WTC11 (cell line): ENCODE data around the gene TNFRSF11A. TPM values are rescaled to one million over a fixed set of nuclear protein-coding genes. Genes with fewer than 3 reads are reported as not detected.

Experiments used
- ATAC-seq: fragments of 200-7000 bp; cut with Tn5 transposase; 2 replicates; pipeline ENCODE4 v1.10.0; 2021; ENCODE audit warnings: mild to moderate bottlenecking, moderate library complexity
- CTCF ChIA-PET: fragments of 300-600 bp; sonication (Branson Sonifier 250); formaldehyde crosslinking; loops from one replicate; lab custom pipeline; 2021; ENCODE audit warnings: antibody characterized with exemption; lab: Charles Lee
- POLR2A ChIA-PET: fragments of 350-600 bp; sonication (Branson Sonifier 250); formaldehyde crosslinking; loops from one replicate; lab custom pipeline; 2021; ENCODE audit warnings: antibody characterized with exemption; lab: Charles Lee
- DNase-seq: peaks from one replicate; pipeline ENCODE4 v3.0.0; 2021; ENCODE audit warnings: low spot score
- H3K27ac Mint-ChIP-seq: 2 replicates; pipeline ENCODE4 v1.8.0; 2021; ENCODE audit warnings: mixed read lengths
- H3K27me3 Mint-ChIP-seq: 2 replicates; pipeline ENCODE4 v1.8.0; 2021; ENCODE audit warnings: low read depth, mild to moderate bottlenecking, moderate library complexity, mixed read lengths
- H3K36me3 Mint-ChIP-seq: 2 replicates; pipeline ENCODE4 v1.8.0; 2021; ENCODE audit warnings: mixed read lengths
- H3K4me1 Mint-ChIP-seq: 2 replicates; pipeline ENCODE4 v1.8.0; 2022; ENCODE audit warnings: mixed read lengths
- H3K4me3 Mint-ChIP-seq: 2 replicates; pipeline ENCODE4 v1.8.0; 2021; ENCODE audit warnings: mild to moderate bottlenecking, moderate library complexity, mixed read lengths
- H3K9me3 Mint-ChIP-seq: 2 replicates; pipeline ENCODE4 v1.8.0; 2021; ENCODE audit warnings: mixed read lengths
- CBFB ChIP-seq: sonication (generic); formaldehyde crosslinking; IDR thresholded peaks from 2 replicates; pipeline ENCODE4 v1.8.1; 2022; ENCODE audit warnings: mild to moderate bottlenecking, low read depth, missing genetic modification reagents
- CDX4 ChIP-seq: fragments of 250-450 bp; sonication (Bioruptor Pico); IDR thresholded peaks from 2 replicates; pipeline ENCODE4 v1.9.0; 2021; ENCODE audit warnings: moderate library complexity, mild to moderate bottlenecking, inconsistent platforms, borderline replicate concordance
- ELF4 ChIP-seq: sonication (generic); formaldehyde crosslinking; IDR thresholded peaks from 2 replicates; pipeline ENCODE4 v1.8.1; 2022; ENCODE audit warnings: low read depth, mild to moderate bottlenecking, moderate library complexity, missing genetic modification reagents
- EMX1 ChIP-seq: fragments of 250-450 bp; sonication (Bioruptor Pico); IDR thresholded peaks from 2 replicates; pipeline ENCODE4 v1.8.0; 2021; ENCODE audit warnings: mild to moderate bottlenecking
- JUN ChIP-seq: sonication (generic); formaldehyde crosslinking; IDR thresholded peaks from 2 replicates; pipeline ENCODE4 v1.8.0; 2023; ENCODE audit warnings: mild to moderate bottlenecking, missing genetic modification reagents
- KAT7 ChIP-seq: sonication (generic); formaldehyde crosslinking; IDR thresholded peaks from 2 replicates; pipeline ENCODE4 v1.8.1; 2023; ENCODE audit warnings: missing genetic modification reagents, mild to moderate bottlenecking, borderline replicate concordance
- MXD4 ChIP-seq: fragments of 250-450 bp; sonication (Bioruptor Pico); IDR thresholded peaks from 2 replicates; pipeline ENCODE4 v1.8.0; 2021; ENCODE audit warnings: mild to moderate bottlenecking, moderate library complexity, borderline replicate concordance
- NFATC4 ChIP-seq: fragments of 250-450 bp; sonication (Bioruptor Pico); IDR thresholded peaks from 2 replicates; pipeline ENCODE4 v1.9.0; 2021; ENCODE audit warnings: mild to moderate bottlenecking
- NFYB ChIP-seq: sonication (generic); formaldehyde crosslinking; conservative IDR thresholded peaks from 2 replicates; pipeline ENCODE4 v1.8.0; 2022; ENCODE audit warnings: low read depth, missing genetic modification reagents
- PRRX2 ChIP-seq: fragments of 250-450 bp; sonication (Bioruptor Pico); IDR thresholded peaks from 2 replicates; pipeline ENCODE4 v1.8.0; 2021; ENCODE audit warnings: mild to moderate bottlenecking
- RORB ChIP-seq: fragments of 250-450 bp; sonication (Bioruptor Pico); IDR thresholded peaks from 2 replicates; pipeline ENCODE4 v1.9.0; 2021; ENCODE audit warnings: mild to moderate bottlenecking
- SMAD4 ChIP-seq: sonication (generic); formaldehyde crosslinking; IDR thresholded peaks from 2 replicates; pipeline ENCODE4 v1.8.0; 2022; ENCODE audit warnings: mild to moderate bottlenecking, missing genetic modification reagents
- SP1 ChIP-seq: sonication (generic); formaldehyde crosslinking; conservative IDR thresholded peaks from 2 replicates; pipeline ENCODE4 v1.8.1; 2022; ENCODE audit warnings: missing genetic modification reagents
- TCF7 ChIP-seq: sonication (generic); formaldehyde crosslinking; IDR thresholded peaks from 2 replicates; pipeline ENCODE4 v1.8.0; 2022; ENCODE audit warnings: mild to moderate bottlenecking, low read depth, missing genetic modification reagents, moderate library complexity
- TEAD1 ChIP-seq: sonication (generic); formaldehyde crosslinking; IDR thresholded peaks from 2 replicates; pipeline ENCODE4 v1.8.0; 2022; ENCODE audit warnings: mild to moderate bottlenecking, missing genetic modification reagents
- ZNF121 ChIP-seq: sonication (generic); formaldehyde crosslinking; IDR thresholded peaks from 2 replicates; pipeline ENCODE4 v1.8.0; 2023; ENCODE audit warnings: missing genetic modification reagents
- ZNF138 ChIP-seq: sonication (generic); formaldehyde crosslinking; conservative IDR thresholded peaks from 2 replicates; pipeline ENCODE4 v1.8.1; 2022; ENCODE audit warnings: mild to moderate bottlenecking, moderate library complexity, missing genetic modification reagents
- ZNF263 ChIP-seq: sonication (generic); formaldehyde crosslinking; IDR thresholded peaks from 2 replicates; pipeline ENCODE4 v1.8.1; 2022; ENCODE audit warnings: low read depth, mild to moderate bottlenecking, moderate library complexity, missing genetic modification reagents
- ZNF423 ChIP-seq: fragments of 250-450 bp; sonication (Bioruptor Pico); IDR thresholded peaks from 2 replicates; pipeline ENCODE4 v2.1.2; 2022; ENCODE audit warnings: mild to moderate bottlenecking, moderate library complexity
- total RNA-seq: library from RNA; stranded (reverse); gene quantifications from 3 replicates; pipeline ENCODE4 v1.2.3, GENCODE V29; 2021
- TF ChIP-seq, protein P1 (sequence below): sonication (generic); formaldehyde crosslinking; conservative IDR thresholded peaks from 2 replicates; pipeline ENCODE4 v1.8.1; 2022; ENCODE audit warnings: mild to moderate bottlenecking, missing genetic modification reagents
- TF ChIP-seq, protein P2 (sequence below): sonication (generic); formaldehyde crosslinking; IDR thresholded peaks from 2 replicates; pipeline ENCODE4 v1.8.0; 2022; ENCODE audit warnings: mild to moderate bottlenecking, missing genetic modification reagents
- TF ChIP-seq, protein P3 (sequence below): sonication (generic); formaldehyde crosslinking; IDR thresholded peaks from 2 replicates; pipeline ENCODE4 v1.8.0; 2022; ENCODE audit warnings: mild to moderate bottlenecking, missing genetic modification reagents

The TNFRSF11A gene
- total RNA-seq, 1 experiment from 2014 or later, result 4.9 TPM

DNA sequence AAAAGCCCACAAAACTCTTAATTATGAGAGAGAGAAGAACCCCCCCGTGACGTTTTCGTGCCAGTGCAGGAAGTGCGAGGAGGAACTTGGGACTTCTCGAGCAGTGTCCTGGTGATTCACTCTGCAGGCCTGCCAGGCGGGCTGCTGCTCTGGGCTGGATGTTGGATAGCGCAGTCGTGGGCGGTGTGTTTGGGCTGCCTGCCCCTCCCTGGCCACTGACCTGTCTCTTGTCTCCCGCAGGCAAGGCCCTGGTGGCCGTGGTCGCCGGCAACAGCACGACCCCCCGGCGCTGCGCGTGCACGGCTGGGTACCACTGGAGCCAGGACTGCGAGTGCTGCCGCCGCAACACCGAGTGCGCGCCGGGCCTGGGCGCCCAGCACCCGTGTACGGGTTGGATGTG, 29.0 kb downstream of the TNFRSF11A start:
- no peak overlapping the region for H3K4me3 Mint-ChIP-seq
- no peaks in the 10 kb centered on the region for H3K36me3 Mint-ChIP-seq
- CTCF ChIA-PET, result no interaction called here
- H3K4me1 Mint-ChIP-seq, result peaks cover 30% of the 10 kb centered on the region
- POLR2A ChIA-PET, result no interaction called here
- no peaks in the 10 kb centered on the region for H3K27me3 Mint-ChIP-seq
- DNase-seq (no peak), ATAC-seq (peak; percentile 47)
- H3K27ac Mint-ChIP-seq, result 0 out of 2 replicates have a peak overlapping the region, but pooled peaks have one; percentile 4
- H3K9me3 Mint-ChIP-seq, result no peaks in the 10 kb centered on the region
- TF ChIP-seq ZNF121 (CRISPR knock-in tag) (no peak), NFYB (CRISPR knock-in tag) (no peak), PRRX2 (CRISPR knock-in tag) (no peak), TEAD1 (CRISPR knock-in tag) (no peak)
- TF ChIP-seq, protein P1, sequence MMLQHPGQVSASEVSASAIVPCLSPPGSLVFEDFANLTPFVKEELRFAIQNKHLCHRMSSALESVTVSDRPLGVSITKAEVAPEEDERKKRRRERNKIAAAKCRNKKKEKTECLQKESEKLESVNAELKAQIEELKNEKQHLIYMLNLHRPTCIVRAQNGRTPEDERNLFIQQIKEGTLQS (CRISPR knock-in tag), result no peak

GRCh38 chr18:62357079-62357719, 32.1 kb downstream of the TNFRSF11A start:
- no peak overlapping the region for H3K4me3 Mint-ChIP-seq
- TF ChIP-seq, protein P1 (CRISPR knock-in tag), result no peak
- no peak for TF ChIP-seq SP1 (CRISPR knock-in tag)
- TF ChIP-seq, protein P2, sequence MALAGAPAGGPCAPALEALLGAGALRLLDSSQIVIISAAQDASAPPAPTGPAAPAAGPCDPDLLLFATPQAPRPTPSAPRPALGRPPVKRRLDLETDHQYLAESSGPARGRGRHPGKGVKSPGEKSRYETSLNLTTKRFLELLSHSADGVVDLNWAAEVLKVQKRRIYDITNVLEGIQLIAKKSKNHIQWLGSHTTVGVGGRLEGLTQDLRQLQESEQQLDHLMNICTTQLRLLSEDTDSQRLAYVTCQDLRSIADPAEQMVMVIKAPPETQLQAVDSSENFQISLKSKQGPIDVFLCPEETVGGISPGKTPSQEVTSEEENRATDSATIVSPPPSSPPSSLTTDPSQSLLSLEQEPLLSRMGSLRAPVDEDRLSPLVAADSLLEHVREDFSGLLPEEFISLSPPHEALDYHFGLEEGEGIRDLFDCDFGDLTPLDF (CRISPR knock-in tag), result no peak
- TF ChIP-seq KAT7 (CRISPR knock-in tag), result no peak
- TF ChIP-seq ELF4 (CRISPR knock-in tag), result no peak
- TF ChIP-seq ZNF121 (CRISPR knock-in tag), result no peak
- TF ChIP-seq MXD4 (CRISPR knock-in tag), result no peak
- TF ChIP-seq TCF7 (CRISPR knock-in tag), result no peak
- no peak for TF ChIP-seq EMX1 (CRISPR knock-in tag)
- TF ChIP-seq CBFB, result no peak
- no peak for TF ChIP-seq RORB (CRISPR knock-in tag)
- TF ChIP-seq SMAD4 (CRISPR knock-in tag), result no peak
- TF ChIP-seq, protein P3, sequence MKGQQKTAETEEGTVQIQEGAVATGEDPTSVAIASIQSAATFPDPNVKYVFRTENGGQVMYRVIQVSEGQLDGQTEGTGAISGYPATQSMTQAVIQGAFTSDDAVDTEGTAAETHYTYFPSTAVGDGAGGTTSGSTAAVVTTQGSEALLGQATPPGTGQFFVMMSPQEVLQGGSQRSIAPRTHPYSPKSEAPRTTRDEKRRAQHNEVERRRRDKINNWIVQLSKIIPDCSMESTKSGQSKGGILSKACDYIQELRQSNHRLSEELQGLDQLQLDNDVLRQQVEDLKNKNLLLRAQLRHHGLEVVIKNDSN (CRISPR knock-in tag), result no peak
- TF ChIP-seq ZNF263 (CRISPR knock-in tag), result no peak
- no peak for TF ChIP-seq CDX4 (CRISPR knock-in tag)
- no peak for TF ChIP-seq JUN (CRISPR knock-in tag)
- TF ChIP-seq ZNF138, result no peak
- no peak for TF ChIP-seq ZNF423
- TF ChIP-seq NFATC4 (CRISPR knock-in tag), result no peak
- H3K4me1 Mint-ChIP-seq, result peaks cover 28% of the 10 kb centered on the region

More at GRCh38 chr18:62357079-62357719, 32.1 kb downstream of the TNFRSF11A start:
- Mint-ChIP-seq H3K9me3 (no peaks in the 10 kb centered on the region), H3K36me3 (no peaks in the 10 kb centered on the region), H3K27me3 (no peaks in the 10 kb centered on the region), H3K27ac (no peak overlapping the region)
- ATAC-seq (no peak), DNase-seq (no peak)
- CTCF ChIA-PET, result interaction anchor here (0.6 kb wide), 1 partner anchor 129 kb away, joined by 3 read pairs; no protein-coding TSS in a partner anchor
- POLR2A ChIA-PET, result no interaction called here
